Measurements from ENCODE around the gene SMC1B. TPM values are rescaled to one million over a fixed set of nuclear protein-coding genes. Genes with fewer than 3 reads are reported as not detected.

SMC1B gene
- polyA plus RNA-seq, 2 of the 4 experiments (the other 2 are of a cell fraction) = 0.03 TPM; not detected in 1

DNA sequence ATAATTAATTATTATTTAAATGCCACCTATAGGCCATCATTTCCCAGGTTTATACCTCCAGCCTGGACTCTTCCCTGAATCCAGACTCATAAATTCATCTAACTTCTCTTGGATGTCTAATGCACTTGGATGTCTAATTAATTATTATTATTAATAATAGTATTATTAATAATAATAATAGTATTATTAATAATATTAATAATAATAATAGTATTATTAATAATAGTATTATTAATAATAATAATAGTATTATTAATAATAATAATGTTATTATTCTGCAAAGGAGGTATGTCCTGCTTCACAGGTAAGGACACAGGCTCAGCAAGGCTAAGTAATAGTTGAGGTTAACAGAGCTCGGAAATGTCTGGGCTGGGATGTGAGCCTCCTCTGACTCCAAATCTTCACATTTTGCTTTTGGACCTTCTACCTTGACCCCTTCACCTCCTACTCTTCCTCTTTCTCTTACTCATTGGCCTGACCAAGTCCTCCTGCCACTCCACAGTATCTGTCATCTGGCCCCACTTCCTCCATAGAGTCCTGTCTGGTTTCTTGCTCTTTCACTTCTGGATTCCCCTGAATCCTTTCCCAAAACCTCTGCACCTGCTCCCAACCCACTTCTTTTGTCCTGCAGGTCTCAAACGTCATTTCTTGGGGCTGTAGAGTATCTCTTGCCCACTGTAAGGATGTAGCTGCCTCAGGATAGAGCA, 8.1 kb upstream of the SMC1B start:
- Histone ChIP-seq H3K27ac (no peak overlapping the region), H3K4me2 (no peak overlapping the region), H3K4me3 (no peak overlapping the region), H3K9me3 (no peaks in the 10 kb centered on the region), H3K4me1 (no peaks in the 10 kb centered on the region)
- ATAC-seq = no peak
- CTCF ChIA-PET = interaction anchor here (1.7 kb wide), 1 partner anchor 158 kb away, joined by 3 read pairs; no protein-coding TSS in a partner anchor
- WGBS (ENCODE audit: missing lambda C conversion rate) = 57% methylated on average over 2 of the region's 2 CpGs
- DNase-seq (ENCODE audit: low read depth in 1 of 2, low spot score in 1 of 2) = no peak
- POLR2A ChIA-PET = interaction anchor here (0.7 kb wide), 1 partner anchor 30 kb away, joined by 3 read pairs; no protein-coding TSS in a partner anchor
- no peak for FAIRE-seq
- TF ChIP-seq, protein P1, sequence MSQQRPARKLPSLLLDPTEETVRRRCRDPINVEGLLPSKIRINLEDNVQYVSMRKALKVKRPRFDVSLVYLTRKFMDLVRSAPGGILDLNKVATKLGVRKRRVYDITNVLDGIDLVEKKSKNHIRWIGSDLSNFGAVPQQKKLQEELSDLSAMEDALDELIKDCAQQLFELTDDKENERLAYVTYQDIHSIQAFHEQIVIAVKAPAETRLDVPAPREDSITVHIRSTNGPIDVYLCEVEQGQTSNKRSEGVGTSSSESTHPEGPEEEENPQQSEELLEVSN (IDR thresholded peaks at IDR 0.05; ENCODE audit: borderline replicate concordance, low read depth) = no peak
- TF ChIP-seq ATOH8 (CRISPR knock-in tag; IDR thresholded peaks at IDR 0.05; ENCODE audit: low read depth) (no peak), RAD21 (conservative IDR thresholded peaks at IDR 0.05 in 1 of 2, IDR thresholded peaks at IDR 0.05 in 1 of 2) (no peak), HOXB13 (CRISPR knock-in tag; IDR thresholded peaks at IDR 0.05; ENCODE audit: low read depth) (no peak), EP300 (IDR thresholded peaks at IDR 0.05) (no peak), REST (IDR thresholded peaks at IDR 0.05) (no peak), RCOR1 (IDR thresholded peaks at IDR 0.05; ENCODE audit: low read depth, low read length) (no peak)

- FAIRE-seq (no peak), ATAC-seq (no peak), DNase-seq (ENCODE audit: low read depth in 1 of 2, low spot score in 1 of 2) (no peak)
- TF ChIP-seq ZNF302 (CRISPR knock-in tag; IDR thresholded peaks at IDR 0.05) (no peak), KDM5A (IDR thresholded peaks at IDR 0.05) (no peak), FOSL2 (IDR thresholded peaks at IDR 0.05) (no peak), FOSL2 (CRISPR knock-in tag; IDR thresholded peaks at IDR 0.05) (no peak), HOXB13 (CRISPR knock-in tag; IDR thresholded peaks at IDR 0.05; ENCODE audit: low read depth) (no peak), JUNB (IDR thresholded peaks at IDR 0.05) (no peak), CHD2 (IDR thresholded peaks at IDR 0.05; ENCODE audit: low read length, partially characterized antibody) (no peak), HMGXB4 (CRISPR knock-in tag; IDR thresholded peaks at IDR 0.05; ENCODE audit: borderline replicate concordance) (no peak), MAFK (IDR thresholded peaks at IDR 0.05; ENCODE audit: partially characterized antibody) (no peak), CHD4 (IDR thresholded peaks at IDR 0.05; ENCODE audit: borderline replicate concordance) (no peak), MAX (IDR thresholded peaks at IDR 0.05) (no peak), HOXB5 (CRISPR knock-in tag; IDR thresholded peaks at IDR 0.05) (no peak), MAZ (IDR thresholded peaks at IDR 0.05; ENCODE audit: borderline replicate concordance, low read depth, low read length) (no peak), SREBF2 (IDR thresholded peaks at IDR 0.05) (no peak), EHMT2 (IDR thresholded peaks at IDR 0.05; ENCODE audit: low read depth) (no peak), EP300 (IDR thresholded peaks at IDR 0.05) (no peak), RARB (CRISPR knock-in tag; IDR thresholded peaks at IDR 0.05) (no peak), ATOH8 (CRISPR knock-in tag; IDR thresholded peaks at IDR 0.05; ENCODE audit: low read depth) (no peak), CBX2 (IDR thresholded peaks at IDR 0.05; ENCODE audit: borderline replicate concordance, low read depth) (no peak)
- WGBS (ENCODE audit: missing lambda C conversion rate) = 95% methylated on average over 2 of the region's 2 CpGs
- no peaks in the 10 kb centered on the region for H3K9me3 ChIP-seq
- H3K4me3 ChIP-seq = no peak overlapping the region
- H3K4me2 ChIP-seq = no peak overlapping the region
- H3K4me1 ChIP-seq = no peaks in the 10 kb centered on the region
- H3K27ac ChIP-seq = no peak overlapping the region
- CTCF ChIA-PET = no interaction called here
- POLR2A ChIA-PET = no interaction called here
Observed at GRCh38 chr22:45420539-45420938, 7.1 kb upstream of the SMC1B start.

All from A549 (cell line).